ENCODE data around the gene QSOX2.
"Not testable (repeated sequence)": the region's sequence is repeated elsewhere in the genome, so short reads cannot be mapped to it uniquely, and the experiment has no call there.

The QSOX2 gene

GRCh38 chr9:136267261-136268111, 21.9 kb upstream of the QSOX2 start:
- DNase-seq (ENCODE audit: low read depth, low spot score) = peak; percentile 55
- H3K4me3 ChIP-seq (ENCODE audit: low read length) = peak overlapping the region; percentile 44

DNA sequence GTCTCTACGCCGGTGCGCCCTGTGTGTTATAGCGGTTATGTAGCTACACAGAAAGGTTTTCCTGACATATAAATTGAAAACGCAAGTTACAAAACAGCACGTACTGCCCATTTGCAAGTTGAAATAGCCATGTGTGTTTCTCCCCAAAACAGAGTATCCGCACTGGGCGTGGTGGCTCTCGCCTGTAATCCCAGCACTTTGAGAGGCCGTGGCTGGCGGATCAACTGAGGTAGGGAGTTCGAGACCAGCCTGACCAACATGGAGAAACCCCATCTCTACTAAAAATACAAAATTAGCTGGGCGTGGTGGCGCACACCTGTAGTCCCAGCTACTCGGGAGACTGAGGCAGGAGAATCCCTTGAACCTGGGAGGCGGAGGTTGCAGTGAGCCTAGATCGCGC, 21.0 kb upstream of the QSOX2 start:
- DNase-seq (ENCODE audit: low read depth, low spot score) = not testable (repeated sequence)
- H3K4me3 ChIP-seq (ENCODE audit: low read length) = peak overlapping the region; percentile 35; the same call in 1 of the 2 replicates

DNA sequence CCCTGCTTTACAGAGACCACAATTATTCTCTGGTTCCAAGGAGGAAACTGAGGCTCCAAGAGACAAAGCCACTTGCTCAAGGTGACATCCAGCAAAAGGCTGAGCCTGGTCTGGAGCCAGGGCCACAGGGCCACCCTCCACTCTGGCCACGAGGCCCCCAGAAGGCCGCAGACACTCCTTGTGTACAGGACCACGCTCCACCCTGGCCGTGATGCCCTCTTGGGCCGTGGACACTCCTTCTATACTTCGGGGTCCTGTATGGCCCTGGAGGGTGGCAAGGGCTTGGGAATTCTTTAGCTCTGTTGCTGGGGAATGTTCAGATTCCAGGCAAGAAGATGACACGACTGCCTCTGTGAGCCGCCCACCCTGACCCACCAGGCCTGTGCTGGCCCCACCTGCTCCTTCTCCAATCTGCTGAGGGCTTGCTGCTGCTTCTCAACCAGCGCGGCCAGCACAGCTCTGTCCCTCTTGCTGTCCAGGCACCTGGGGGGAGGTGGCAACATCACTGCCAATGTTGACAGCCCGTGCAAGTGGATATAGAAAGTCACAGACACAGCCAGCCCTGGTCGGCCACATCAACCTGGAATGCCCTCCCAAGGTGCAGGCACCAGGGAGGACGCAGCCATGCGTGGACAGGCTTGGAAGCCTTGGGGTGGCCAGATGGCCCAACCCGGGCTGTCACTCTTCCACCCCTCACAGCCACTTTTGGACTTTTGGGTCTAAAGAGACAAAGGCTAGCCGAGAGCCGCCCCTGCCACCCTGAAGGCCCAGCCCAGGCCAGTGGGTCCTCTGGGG, 20.1 kb upstream of the QSOX2 start:
- no peak for DNase-seq (ENCODE audit: low read depth, low spot score)

GRCh38 chr9:136264441-136265405, 19.1 kb upstream of the QSOX2 start:
- no peak overlapping the region for H3K4me3 ChIP-seq (ENCODE audit: low read length)
- no peak for DNase-seq (ENCODE audit: low read depth, low spot score)

More for the DNA sequence above, 20.1 kb upstream of the QSOX2 start:
- no peak overlapping the region for H3K4me3 ChIP-seq (ENCODE audit: low read length)

DNA sequence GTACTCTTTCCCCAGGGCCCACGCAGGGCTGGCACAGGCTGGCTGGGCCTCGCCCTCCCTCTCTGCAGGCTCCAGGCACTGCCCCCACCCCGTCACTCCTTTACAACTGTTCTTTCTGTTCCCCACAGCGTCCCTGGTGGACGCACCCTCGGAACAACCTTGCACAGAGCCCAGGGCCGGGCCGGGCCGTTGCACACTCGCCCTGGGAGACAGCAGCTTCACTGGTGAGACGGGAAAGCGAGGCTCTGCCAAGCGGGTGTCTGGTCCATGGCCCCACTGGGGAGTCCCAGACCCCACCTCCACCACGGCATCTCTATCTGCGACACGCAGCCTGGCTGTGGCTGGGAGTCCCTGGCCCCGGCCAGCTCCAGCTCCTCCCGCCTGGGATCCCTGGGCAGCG, 18.4 kb upstream of the QSOX2 start:
- no peak for DNase-seq (ENCODE audit: low read depth, low spot score)
- no peak overlapping the region for H3K4me3 ChIP-seq (ENCODE audit: low read length)

- H3K4me3 ChIP-seq (ENCODE audit: low read length) = no peak overlapping the region
- no peak for DNase-seq (ENCODE audit: low read depth, low spot score)
These were observed 17.1 kb upstream of the QSOX2 start for GRCh38 chr9:136262671-136263178.

- DNase-seq (ENCODE audit: low read depth, low spot score) = no peak
- H3K4me3 ChIP-seq (ENCODE audit: low read length) = no peak overlapping the region
These were observed 16.2 kb upstream of the QSOX2 start for GRCh38 chr9:136261686-136262430.

DNA sequence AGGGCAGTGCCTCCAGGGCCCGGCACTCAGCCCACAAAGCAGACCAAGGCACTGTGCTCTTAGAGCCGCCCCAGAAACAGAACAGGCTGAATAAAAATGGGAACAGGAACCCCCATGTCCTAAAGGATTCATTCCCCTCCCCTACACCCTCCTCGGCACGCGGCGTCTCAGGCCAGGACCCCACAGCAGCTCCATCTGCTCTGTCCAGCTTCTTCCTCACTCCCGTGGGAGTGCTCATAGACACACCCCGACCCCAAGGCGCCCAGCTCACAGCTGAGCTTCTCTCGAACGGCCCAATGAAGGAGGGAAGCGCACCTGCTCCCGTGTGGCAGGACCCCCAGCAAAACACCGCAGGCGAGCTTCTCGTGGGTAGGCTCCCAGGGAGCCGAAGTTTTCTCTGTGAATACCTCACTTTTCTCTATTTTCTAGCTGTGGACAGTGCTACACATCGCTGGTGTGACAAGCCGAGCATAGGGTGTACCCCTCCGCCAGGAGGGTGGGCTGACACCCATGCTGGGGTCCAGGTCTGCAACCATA, 15.4 kb upstream of the QSOX2 start:
- H3K4me3 ChIP-seq (ENCODE audit: low read length) = no peak overlapping the region
- DNase-seq (ENCODE audit: low read depth, low spot score) = no peak

GRCh38 chr9:136260521-136260920, 14.9 kb upstream of the QSOX2 start:
- DNase-seq (ENCODE audit: low read depth, low spot score) = no peak
- H3K4me3 ChIP-seq (ENCODE audit: low read length) = no peak overlapping the region

DNA sequence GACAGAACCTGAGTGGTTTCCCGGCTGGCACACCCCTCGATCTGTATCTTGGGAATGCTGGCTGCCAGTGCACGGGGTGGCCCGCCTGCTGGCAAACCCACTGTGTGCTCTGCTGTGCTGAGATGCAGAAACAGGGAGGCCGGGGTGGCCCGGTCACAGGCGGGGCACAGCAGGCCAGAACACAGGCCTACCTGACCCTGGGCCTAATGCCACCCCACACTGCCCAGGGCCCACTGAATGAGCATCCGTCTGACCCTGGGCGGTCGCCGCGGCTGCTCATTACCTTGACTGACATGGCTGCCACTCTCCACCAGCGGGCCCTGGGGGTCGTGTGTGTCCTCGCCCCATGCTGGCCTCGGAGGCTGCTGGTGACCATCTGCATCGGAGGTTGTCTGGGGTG, 14.2 kb upstream of the QSOX2 start:
- H3K4me3 ChIP-seq (ENCODE audit: low read length) = no peak overlapping the region
- DNase-seq (ENCODE audit: low read depth, low spot score) = no peak

DNA sequence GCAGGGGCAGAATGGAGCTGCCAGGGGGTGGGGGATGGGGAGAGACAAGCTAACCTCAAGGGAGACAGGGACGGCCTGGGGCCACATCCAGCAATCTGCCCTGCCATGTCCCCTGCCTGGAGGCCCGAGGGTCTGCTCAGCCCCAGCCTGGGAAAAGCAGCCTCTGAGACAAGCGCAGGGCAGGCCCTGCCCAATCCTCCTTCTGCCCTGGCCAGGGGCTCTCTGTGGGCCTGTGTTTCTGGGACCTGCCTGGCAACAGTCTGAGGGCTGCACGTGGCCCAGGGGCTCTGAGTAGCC, 13.9 kb upstream of the QSOX2 start:
- H3K4me3 ChIP-seq (ENCODE audit: low read length) = no peak overlapping the region
- no peak for DNase-seq (ENCODE audit: low read depth, low spot score)

GRCh38 chr9:136258786-136259516, 13.3 kb upstream of the QSOX2 start:
- DNase-seq (ENCODE audit: low read depth, low spot score) = no peak
- H3K4me3 ChIP-seq (ENCODE audit: low read length) = no peak overlapping the region

DNA sequence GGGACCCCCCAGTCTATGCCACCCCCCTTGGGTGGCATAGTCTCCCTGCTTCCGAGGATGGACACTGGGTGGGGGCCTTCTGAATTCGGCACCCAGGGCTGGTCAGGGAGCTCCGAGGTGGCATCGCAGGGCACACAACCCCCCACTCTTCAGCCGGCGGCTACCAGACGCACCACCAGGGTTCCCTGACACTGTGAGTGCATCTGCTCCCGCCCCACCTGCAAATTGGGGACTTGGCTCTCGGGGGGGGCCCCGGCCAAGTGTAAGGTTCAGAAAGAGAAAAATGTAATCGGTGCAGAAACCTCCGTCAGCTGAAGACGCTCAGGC, 12.7 kb upstream of the QSOX2 start:
- no peak overlapping the region for H3K4me3 ChIP-seq (ENCODE audit: low read length)
- no peak for DNase-seq (ENCODE audit: low read depth, low spot score)

- H3K4me3 ChIP-seq (ENCODE audit: low read length) = no peak overlapping the region
- no peak for DNase-seq (ENCODE audit: low read depth, low spot score)
These were observed 12.0 kb upstream of the QSOX2 start for GRCh38 chr9:136257381-136258298.

DNA sequence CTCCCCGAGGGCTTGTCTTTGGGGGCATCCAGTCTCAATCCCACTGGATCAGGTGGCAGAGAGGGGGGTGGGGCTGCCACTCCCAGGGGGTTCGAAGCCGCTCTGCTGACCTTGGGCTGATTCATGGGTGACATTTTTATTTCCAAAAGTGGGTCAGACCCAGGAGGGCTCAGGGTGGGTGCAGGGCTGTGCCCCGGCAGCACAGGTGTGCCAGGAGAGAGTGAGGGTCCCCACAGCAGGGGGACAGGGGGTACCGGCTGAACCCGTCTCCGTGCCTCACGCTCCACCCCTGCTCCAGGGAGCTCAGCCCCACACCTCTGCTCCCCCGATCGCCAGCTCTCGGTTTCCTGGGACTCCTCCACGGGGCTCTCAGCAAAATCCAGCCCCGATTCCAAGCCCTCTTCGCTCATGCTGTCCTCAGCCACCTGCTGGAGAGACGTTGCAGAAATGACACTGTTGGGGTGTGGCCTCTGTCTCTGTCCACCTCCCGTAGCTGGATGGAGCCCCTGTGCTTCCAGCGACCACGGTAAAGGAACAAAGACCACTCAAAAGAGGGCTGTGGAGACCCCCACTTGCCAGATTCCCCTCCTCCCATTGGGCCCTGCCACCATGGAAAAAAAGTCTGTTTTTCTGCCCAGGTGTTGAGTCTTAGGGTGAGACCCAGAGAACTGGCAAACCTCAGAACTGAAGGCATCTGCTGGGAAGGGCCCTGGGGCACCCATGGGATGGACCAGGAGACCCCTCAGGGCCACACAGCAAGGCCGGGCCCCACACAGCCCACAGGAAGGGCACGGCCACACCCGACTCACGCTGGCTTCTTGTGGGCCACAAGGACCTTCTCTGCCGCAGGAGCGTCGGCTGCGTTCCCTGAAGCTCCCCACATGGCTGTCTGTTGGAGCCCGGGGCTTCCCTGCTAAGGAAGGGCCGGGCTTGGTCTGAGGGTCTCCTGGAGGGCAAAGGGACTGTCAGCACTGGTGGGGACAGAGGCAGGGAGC, 10.6 kb upstream of the QSOX2 start:
- H3K4me3 ChIP-seq (ENCODE audit: low read length) = no peak overlapping the region
- no peak for DNase-seq (ENCODE audit: low read depth, low spot score)

DNA sequence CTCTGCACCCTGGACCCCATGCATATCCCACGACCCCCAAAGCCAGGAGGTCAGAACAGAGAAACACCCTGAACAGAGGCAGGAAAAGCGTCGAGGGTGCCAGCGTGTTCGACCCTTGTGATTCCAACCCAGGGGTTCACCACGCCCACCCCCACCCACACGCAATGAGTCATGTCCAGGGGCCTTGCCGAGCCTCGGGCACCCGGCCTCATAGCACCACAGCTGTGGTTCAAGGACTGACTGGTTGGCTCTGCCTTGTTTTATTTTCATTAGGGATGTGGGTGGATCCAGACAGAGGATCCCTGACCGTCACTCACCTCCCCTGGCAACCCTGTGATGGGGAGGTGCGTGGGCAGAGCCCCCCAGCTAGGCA, 9.5 kb upstream of the QSOX2 start:
- DNase-seq (ENCODE audit: low read depth, low spot score) = no peak
- no peak overlapping the region for H3K4me3 ChIP-seq (ENCODE audit: low read length)

Measured in Jurkat, Clone E6-1 (cell line).